Diencephalon (tissue), 1 donor: ENCODE measurements around the gene MAGEA9. TPM values are rescaled to one million over a fixed set of nuclear protein-coding genes. Genes with fewer than 3 reads are reported as not detected.

Experiments
- small RNA-seq: library from RNA; depleted of rRNA; stranded (forward); fragments of <200 nt; gene quantifications from one replicate; pipeline ENCODE3, GENCODE V24; 2014
- total RNA-seq: library from RNA; depleted of rRNA; stranded (reverse); fragments of >200 nt; gene quantifications from one replicate; pipeline ENCODE4 v1.2.3, GENCODE V29; 2014

MAGEA9 gene, protein sequence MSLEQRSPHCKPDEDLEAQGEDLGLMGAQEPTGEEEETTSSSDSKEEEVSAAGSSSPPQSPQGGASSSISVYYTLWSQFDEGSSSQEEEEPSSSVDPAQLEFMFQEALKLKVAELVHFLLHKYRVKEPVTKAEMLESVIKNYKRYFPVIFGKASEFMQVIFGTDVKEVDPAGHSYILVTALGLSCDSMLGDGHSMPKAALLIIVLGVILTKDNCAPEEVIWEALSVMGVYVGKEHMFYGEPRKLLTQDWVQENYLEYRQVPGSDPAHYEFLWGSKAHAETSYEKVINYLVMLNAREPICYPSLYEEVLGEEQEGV
- not detected for total RNA-seq

DNA sequence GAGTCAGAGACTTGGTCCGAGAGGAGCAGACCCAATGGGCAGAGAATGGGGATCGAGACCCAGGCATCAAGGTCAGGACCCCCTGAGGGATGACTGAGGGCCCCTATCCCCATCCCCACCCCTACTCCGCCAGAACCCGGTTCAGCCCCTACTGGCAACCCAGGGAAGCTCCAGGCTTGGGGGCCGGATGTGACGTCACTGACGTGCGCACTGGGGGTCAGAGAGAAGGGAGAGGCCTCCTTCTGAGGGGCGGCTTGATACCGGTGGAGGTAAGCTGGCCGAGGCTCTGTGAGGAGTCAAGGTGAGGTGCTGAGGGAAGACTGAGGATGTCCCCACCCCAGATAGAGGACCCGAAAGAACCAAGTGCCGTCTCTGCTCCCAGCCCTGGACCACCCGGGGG, at the start of gene MAGEA9:
Gene MAGEA9 (plus strand): TSS at position 204 of the 400 bp plus-strand sequence. CDS start 4,281 bp downstream, outside the sequence.

DNA sequence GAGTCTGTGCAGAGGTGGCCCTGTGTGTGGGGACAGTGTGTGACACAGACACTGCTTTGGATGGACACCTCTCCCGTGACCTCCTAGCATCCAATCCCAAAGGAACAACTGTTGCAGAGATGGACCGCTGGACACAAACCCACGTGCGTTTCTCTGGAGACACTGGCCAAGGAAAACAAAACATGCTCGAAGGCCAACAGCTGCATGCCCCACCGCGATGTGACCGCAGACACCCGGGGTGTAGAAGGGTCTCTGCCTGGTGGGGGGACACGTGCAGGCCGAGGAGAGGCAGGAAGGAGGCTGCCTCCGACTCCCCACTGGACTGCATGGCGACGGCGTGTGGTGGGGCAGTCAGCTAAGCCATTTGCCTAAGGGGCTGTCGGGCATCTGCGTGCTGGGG, 8.0 kb upstream of the MAGEA9 start, which contains the start of gene HSFX1:
Gene HSFX1 (plus strand): TSS at position 301 of the 400 bp plus-strand sequence. CDS start 614 bp downstream, outside the sequence.

Small RNA genes within 50 kb of the gene (small RNA-seq; reads per million reads assigned to genes)
- gene AC244098.1 = not detected
- gene AC244098.2 = not detected
- not detected for gene AC244098.3

Other genes starting within 250 kb of the MAGEA9 start
- 13.4 TPM for gene EOLA1, start 240.9 kb upstream of the MAGEA9 start, total RNA-seq
- gene HSFX3, start 232.0 kb upstream of the MAGEA9 start, total RNA-seq = not detected
- gene MAGEA9B, start 194.5 kb upstream of the MAGEA9 start, total RNA-seq = not detected
- gene HSFX2, start 186.6 kb upstream of the MAGEA9 start, total RNA-seq = 1.4 TPM
- 37.1 TPM for gene TMEM185A, start 150.1 kb upstream of the MAGEA9 start, total RNA-seq
- gene MAGEA11, start 69.9 kb upstream of the MAGEA9 start, total RNA-seq = not detected
- gene HSFX1, start 7.9 kb upstream of the MAGEA9 start, total RNA-seq = 2.3 TPM
- not detected for gene MAGEA8, start 99.3 kb downstream of the MAGEA9 start, total RNA-seq
- not detected for gene HSFX4, start 147.6 kb downstream of the MAGEA9 start, total RNA-seq
- gene EOLA2, start 156.6 kb downstream of the MAGEA9 start, total RNA-seq = 15.7 TPM